H54 (cell line): ENCODE measurements around the gene ELAPOR2.

Experiments
- DNase-seq: peaks from one replicate; pipeline ENCODE4 v3.0.0; 2011; ENCODE audit warnings: low spot score, mixed read lengths; ENCODE audit not compliant: insufficient read length
- FAIRE-seq: peaks from 3 replicates; lab custom pipeline; 2011; peaks lifted over from hg19 to GRCh38; lab: Jason Lieb, UNC
- POLR2A ChIP-seq: IDR thresholded peaks from 2 replicates; pipeline ENCODE4 v1.6.1; 2011; ENCODE audit warnings: low read depth, mild to moderate bottlenecking, low read length

Gene ELAPOR2

DNA sequence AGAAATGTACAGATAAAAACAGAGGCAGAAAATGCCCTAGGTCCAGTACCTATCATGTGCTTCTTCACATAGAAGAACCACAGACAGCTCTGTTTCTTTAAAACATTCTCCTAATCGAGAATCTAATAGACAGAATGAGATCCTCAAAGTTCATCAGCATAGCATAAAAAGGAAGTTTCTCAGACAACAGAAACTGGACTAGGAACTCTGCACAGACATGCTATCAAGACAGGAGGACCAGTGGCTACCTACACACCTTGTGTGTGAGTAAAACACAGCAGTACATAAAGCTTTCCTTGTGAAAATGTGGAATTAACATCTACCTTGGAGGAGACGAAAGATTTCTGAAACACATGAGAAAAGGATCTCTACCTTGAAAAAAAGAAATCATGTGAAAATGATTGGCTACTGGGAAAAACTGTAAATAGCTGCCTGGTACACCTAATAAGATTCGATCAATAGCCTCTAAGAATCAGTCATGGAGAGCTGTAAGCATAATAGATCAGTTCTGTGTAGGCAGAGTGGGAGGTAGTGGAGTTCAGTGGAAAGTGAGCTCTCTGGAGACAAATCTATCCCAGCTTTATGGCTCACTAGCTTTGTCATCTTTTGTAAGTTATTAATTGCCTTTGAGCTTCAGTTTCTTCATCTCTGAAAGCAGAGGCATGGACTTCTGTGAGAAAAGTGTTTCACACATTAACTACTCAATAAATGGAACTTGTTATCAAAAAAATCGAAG, 26.7 kb downstream of the ELAPOR2 start:
- no peak for DNase-seq
- TF ChIP-seq POLR2A: no peak
- no peak for FAIRE-seq

DNA sequence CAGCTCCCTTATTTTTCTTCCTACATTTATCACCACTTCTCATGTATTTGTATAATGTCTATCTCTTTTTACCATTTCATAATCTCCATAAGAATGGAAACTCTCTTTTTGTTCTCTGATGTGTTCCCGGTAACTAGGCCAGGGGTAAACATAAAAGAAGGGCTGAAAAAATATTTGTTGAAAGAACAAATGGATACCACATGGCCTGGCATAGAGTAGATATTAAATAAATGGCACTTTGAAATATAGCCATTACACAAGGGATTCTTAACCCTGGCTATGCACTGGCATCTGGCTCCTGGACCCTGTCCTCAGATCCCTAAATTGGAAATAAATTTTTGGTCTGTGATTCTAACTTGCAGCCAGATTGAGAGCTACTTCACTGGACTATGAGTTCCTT, 30.4 kb downstream of the ELAPOR2 start:
- TF ChIP-seq POLR2A: no peak
- FAIRE-seq (no peak), DNase-seq (no peak)

DNA sequence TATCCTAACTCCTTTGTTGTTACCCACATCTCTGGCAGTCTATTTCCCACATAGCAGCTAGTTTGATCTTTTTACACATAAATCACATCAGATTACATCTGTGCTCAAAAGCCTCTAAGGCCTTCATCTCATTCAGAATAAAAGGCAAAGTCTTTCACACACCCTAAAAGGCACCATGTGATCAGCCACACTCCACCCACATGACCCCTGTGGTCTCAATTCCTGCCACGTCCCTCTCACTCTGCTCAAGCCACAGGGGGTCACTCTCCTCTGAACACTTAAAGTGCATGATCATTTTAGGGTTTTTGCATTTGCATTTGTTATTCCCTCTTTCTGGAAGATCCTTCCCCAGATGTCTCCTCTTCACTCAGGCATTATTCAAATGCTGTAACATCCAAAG, 30.8 kb downstream of the ELAPOR2 start:
- TF ChIP-seq POLR2A: no peak
- FAIRE-seq (no peak), DNase-seq (no peak)

DNA sequence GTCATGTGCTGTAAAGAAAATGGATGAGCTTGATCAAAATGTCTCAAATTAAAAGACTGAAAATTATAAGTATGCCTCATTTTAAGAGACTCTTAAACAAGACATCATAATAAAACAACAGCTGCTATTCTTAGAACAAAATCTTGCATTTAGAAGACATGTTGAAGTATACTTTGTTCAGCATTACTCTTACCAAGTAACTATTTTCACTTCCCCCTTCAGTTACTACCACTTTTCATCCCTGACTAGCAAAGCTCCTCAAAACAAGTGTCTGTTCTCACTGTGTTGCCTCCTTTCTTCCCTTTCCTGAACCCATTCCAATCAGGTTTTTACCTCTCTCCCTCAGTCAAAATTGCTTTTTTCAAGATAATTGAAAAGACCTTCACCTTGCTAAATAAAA, 31.6 kb downstream of the ELAPOR2 start:
- no peak for TF ChIP-seq POLR2A
- DNase-seq: no peak
- no peak for FAIRE-seq

DNA sequence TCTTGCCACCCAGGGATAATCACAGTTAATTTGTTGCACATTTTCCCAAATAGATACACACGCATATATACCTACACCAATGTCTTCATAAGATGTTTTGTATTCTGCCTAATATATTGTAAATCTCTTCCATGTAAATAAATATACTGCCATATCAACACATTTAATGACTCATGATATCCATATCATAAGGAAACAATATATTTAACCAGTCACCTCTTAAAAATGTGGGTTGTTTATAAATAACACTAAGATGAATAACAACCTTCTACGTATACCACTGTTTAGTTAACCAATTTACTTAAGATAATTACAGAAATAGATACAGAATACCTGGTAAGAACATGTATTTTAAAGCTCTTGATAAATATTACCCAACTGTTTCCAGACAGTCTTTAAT, 38.2 kb downstream of the ELAPOR2 start:
- DNase-seq (no peak), FAIRE-seq (no peak)
- TF ChIP-seq POLR2A: no peak

DNA sequence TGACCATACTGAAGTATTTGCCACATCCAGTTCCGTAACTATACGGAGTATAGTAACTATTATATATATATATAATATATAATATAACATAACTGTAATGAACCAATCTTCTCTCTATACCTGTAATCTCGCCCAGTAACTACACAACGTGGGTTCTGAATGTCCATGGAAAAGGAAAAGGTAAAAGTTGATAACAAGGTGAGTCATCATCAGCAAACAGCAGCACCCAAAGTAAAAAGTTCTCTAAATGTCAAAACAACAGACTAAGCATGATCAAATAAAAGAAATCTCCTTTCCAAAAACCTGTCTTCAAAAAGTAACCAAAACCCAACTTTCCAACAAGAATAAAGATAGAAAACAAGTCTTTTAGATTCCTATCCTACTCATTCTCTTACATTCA, 42.8 kb downstream of the ELAPOR2 start:
- FAIRE-seq (no peak), DNase-seq (no peak)
- TF ChIP-seq POLR2A: no peak

DNA sequence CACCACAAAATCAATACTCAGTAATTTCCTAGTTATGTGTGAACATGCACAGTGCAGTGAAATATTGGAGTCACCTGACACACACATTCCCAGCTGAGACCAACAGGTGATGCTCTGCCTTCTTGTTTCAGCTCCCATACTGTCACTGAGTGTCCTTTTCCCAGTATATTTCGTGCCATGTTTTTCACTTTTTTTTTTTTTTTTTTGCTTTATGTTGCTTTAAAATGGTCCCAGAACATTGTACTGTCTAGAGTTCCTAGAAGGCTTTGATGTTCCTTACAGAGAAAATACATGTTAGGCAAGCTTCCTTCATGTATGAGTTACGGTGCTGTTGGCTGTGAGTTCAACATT, 45.6 kb downstream of the ELAPOR2 start:
- DNase-seq (no peak), FAIRE-seq (no peak)
- TF ChIP-seq POLR2A: no peak

DNA sequence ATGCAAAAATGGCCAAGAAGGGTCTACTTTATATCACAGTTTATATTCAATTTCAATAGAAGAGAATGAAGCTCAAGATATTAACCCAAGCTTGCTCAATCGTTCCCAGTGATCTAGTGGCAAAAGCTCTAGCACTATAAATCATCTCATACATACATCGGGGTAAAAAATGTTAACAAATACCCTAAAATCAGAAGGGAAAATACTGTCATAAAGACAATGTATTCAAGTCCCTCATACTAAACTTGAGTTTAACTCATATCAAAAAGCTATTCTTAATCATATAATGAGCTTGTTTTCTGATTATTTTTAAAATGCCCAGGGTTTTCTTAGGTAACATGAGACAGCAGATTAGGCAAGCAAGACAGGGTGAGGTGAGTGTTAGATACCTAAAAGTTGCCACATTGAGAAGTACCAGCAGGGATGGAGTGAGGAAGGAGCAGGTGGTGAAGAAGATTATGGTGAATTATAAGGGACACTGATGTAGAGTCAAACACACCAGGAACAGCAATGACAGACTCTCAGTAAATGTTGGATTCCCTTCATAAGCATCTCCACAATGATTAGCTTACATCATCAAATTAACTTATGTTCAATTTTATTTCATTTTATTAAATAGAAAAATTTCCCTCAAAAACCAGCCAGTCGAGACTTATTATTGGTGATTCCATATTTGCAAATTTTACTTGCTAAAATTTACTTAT, 46.2 kb downstream of the ELAPOR2 start:
- FAIRE-seq: no peak
- no peak for DNase-seq
- no peak for TF ChIP-seq POLR2A
